Progenitor cell of endocrine pancreas (in vitro differentiated cells): ENCODE results near the gene PKD2L2. TPM values are rescaled to one million over a fixed set of nuclear protein-coding genes. Genes with fewer than 3 reads are reported as not detected.

Experiments used
- DNase-seq: peaks from one replicate; pipeline ENCODE4 v3.0.0; 2021; ENCODE audit warnings: low spot score; ENCODE audit not compliant: unreplicated experiment
- H3K27ac Mint-ChIP-seq: 2 replicates; pipeline ENCODE4 v1.8.0; 2021; ENCODE audit warnings: mild to moderate bottlenecking, moderate library complexity, mixed read lengths
- H3K27me3 Mint-ChIP-seq: 2 replicates; pipeline ENCODE4 v1.8.0; 2021; ENCODE audit warnings: mixed read lengths
- H3K36me3 Mint-ChIP-seq: 2 replicates; pipeline ENCODE4 v1.8.0; 2022; ENCODE audit warnings: mixed read lengths; ENCODE audit not compliant: insufficient read depth
- H3K4me1 Mint-ChIP-seq: 2 replicates; pipeline ENCODE4 v1.8.0; 2021; ENCODE audit warnings: low read depth, mixed read lengths
- H3K4me3 Mint-ChIP-seq: 2 replicates; pipeline ENCODE4 v1.8.0; 2021; ENCODE audit warnings: low read depth, mild to moderate bottlenecking, moderate library complexity, mixed read lengths
- H3K9me3 Mint-ChIP-seq: 2 replicates; pipeline ENCODE4 v1.8.0; 2021; ENCODE audit warnings: low read depth, mixed read lengths
- CTCF ChIP-seq: fragments of 200-600 bp; sonication (generic); IDR thresholded peaks from one replicate; pipeline ENCODE4 v1.5.0; 2021; ENCODE audit warnings: antibody characterized with exemption, mild to moderate bottlenecking; ENCODE audit not compliant: unreplicated experiment
- total RNA-seq: library from RNA; stranded (reverse); gene quantifications from 2 replicates; pipeline ENCODE4 v1.2.1, GENCODE V29; 2021

The PKD2L2 gene
- total RNA-seq, 1 donor from 2014 or later: not detected

- H3K9me3 Mint-ChIP-seq: no peaks in the 10 kb centered on the region
- no peak for DNase-seq
- no peaks in the 10 kb centered on the region for H3K27me3 Mint-ChIP-seq
- H3K27ac Mint-ChIP-seq: peak overlapping the region; percentile 51
- TF ChIP-seq CTCF: no peak
- peaks cover 20% of the 10 kb centered on the region for H3K4me1 Mint-ChIP-seq
- H3K4me3 Mint-ChIP-seq: no peak overlapping the region
- H3K36me3 Mint-ChIP-seq: no peaks in the 10 kb centered on the region
Observed at GRCh38 chr5:137902408-137903133, 13.3 kb downstream of the PKD2L2 start.

- no peaks in the 10 kb centered on the region for H3K27me3 Mint-ChIP-seq
- no peak overlapping the region for H3K4me3 Mint-ChIP-seq
- H3K4me1 Mint-ChIP-seq: no peaks in the 10 kb centered on the region
- no peak for DNase-seq
- no peak overlapping the region for H3K27ac Mint-ChIP-seq
- peaks cover 28% of the 10 kb centered on the region for H3K9me3 Mint-ChIP-seq
- no peaks in the 10 kb centered on the region for H3K36me3 Mint-ChIP-seq
- TF ChIP-seq CTCF: no peak
Observed at GRCh38 chr5:137914758-137915157, 25.5 kb downstream of the PKD2L2 start.

- DNase-seq: no peak
- H3K36me3 Mint-ChIP-seq: no peaks in the 10 kb centered on the region
- TF ChIP-seq CTCF: no peak
- H3K4me1 Mint-ChIP-seq: no peaks in the 10 kb centered on the region
- no peak overlapping the region for H3K4me3 Mint-ChIP-seq
- H3K27ac Mint-ChIP-seq: no peak overlapping the region
- H3K27me3 Mint-ChIP-seq: no peaks in the 10 kb centered on the region
- peaks cover 25% of the 10 kb centered on the region for H3K9me3 Mint-ChIP-seq
Observed at GRCh38 chr5:137916923-137917322, 27.7 kb downstream of the PKD2L2 start.

GRCh38 chr5:137921931-137922330, 32.7 kb downstream of the PKD2L2 start:
- Mint-ChIP-seq H3K4me3 (no peak overlapping the region), H3K4me1 (peaks cover 1% of the 10 kb centered on the region), H3K36me3 (no peaks in the 10 kb centered on the region), H3K27me3 (no peaks in the 10 kb centered on the region), H3K9me3 (peaks cover 10% of the 10 kb centered on the region), H3K27ac (no peak overlapping the region)
- no peak for DNase-seq
- TF ChIP-seq CTCF: no peak

- TF ChIP-seq CTCF: no peak
Observed at GRCh38 chr5:137923856-137924255, 34.6 kb downstream of the PKD2L2 start.

More at GRCh38 chr5:137923856-137924255, 34.6 kb downstream of the PKD2L2 start:
- Mint-ChIP-seq H3K4me3 (no peak overlapping the region), H3K27me3 (no peaks in the 10 kb centered on the region), H3K27ac (no peak overlapping the region), H3K36me3 (peaks cover 3% of the 10 kb centered on the region), H3K4me1 (peaks cover 1% of the 10 kb centered on the region), H3K9me3 (no peaks in the 10 kb centered on the region)
- no peak for DNase-seq
